Liver (tissue), 3 donors: Measurements from ENCODE around the gene NAMPT.

ENCODE experiments used
- ATF3 ChIP-seq: IDR thresholded peaks from 2 replicates; pipeline ENCODE4 v1.6.1; 2016; ENCODE audit warnings: antibody characterized with exemption
- CTCF ChIP-seq: fragments of 150-350 bp; IDR thresholded peaks from 2 replicates; pipeline ENCODE4 v1.5.1; 2017; ENCODE audit warnings: improper control_type of control experiment, low read depth, low read length; ENCODE audit not compliant: missing input control
- EGR1 ChIP-seq, 2 donors: IDR thresholded peaks; 2 replicates each; pipeline ENCODE4 v1.6.1; 2016 to 2018; ENCODE audit warnings: antibody characterized with exemption in 2 of 2, low read depth in 2 of 2
- FOXA1 ChIP-seq: IDR thresholded peaks from 2 replicates; pipeline ENCODE4 v1.6.1; 2016; ENCODE audit warnings: antibody characterized with exemption
- GABPA ChIP-seq, 2 donors: IDR thresholded peaks in 1 of 2; conservative IDR thresholded peaks in 1 of 2; 2 replicates each; pipeline ENCODE4 v1.6.1; 2016; ENCODE audit warnings: antibody characterized with exemption in 2 of 2, mild to moderate bottlenecking in 1 of 2, moderate library complexity in 1 of 2
- MAX ChIP-seq: IDR thresholded peaks from 2 replicates; pipeline ENCODE4 v1.6.1; 2016; ENCODE audit warnings: antibody characterized with exemption
- REST ChIP-seq: IDR thresholded peaks from 2 replicates; pipeline ENCODE4 v1.6.1; 2016; ENCODE audit warnings: antibody characterized with exemption, mild to moderate bottlenecking
- TAF1 ChIP-seq: conservative IDR thresholded peaks from 2 replicates; pipeline ENCODE4 v1.6.1; 2016; ENCODE audit warnings: antibody characterized with exemption, mild to moderate bottlenecking
- YY1 ChIP-seq: IDR thresholded peaks from 2 replicates; pipeline ENCODE4 v1.6.1; 2016; ENCODE audit warnings: antibody characterized with exemption, mild to moderate bottlenecking
- ZBTB33 ChIP-seq: IDR thresholded peaks from 2 replicates; pipeline ENCODE4 v1.6.1; 2016; ENCODE audit warnings: antibody characterized with exemption
- donor health status: healthy.
- donor health status: healthy.

- TF ChIP-seq ATF3 (no peak), TAF1 (no peak), CTCF (no peak), EGR1 (IDR thresholded peaks at IDR 0.05; ENCODE audit: low read depth in 2 of 2) (no peak), REST (no peak), FOXA1 (no peak), GABPA (IDR thresholded peaks at IDR 0.05 in 1 of 2, conservative IDR thresholded peaks at IDR 0.05 in 1 of 2) (no peak), ZBTB33 (no peak), MAX (no peak), YY1 (no peak)
Observed at GRCh38 chr7:106312906-106313305, 28.1 kb upstream of the NAMPT start.
